Nephron (organoid): Measurements from ENCODE around the gene SACM1L.

Experiments used
- H3K27ac Mint-ChIP-seq, 3 experiments: 2 replicates each; pipeline ENCODE4 v1.8.0; 2020; ENCODE audit warnings: mixed read lengths in 3 of 3, mild to moderate bottlenecking in 2 of 3, moderate library complexity in 1 of 3
- H3K27me3 Mint-ChIP-seq: 2 replicates; pipeline ENCODE4 v1.8.0; 2021; ENCODE audit warnings: low read depth, mild to moderate bottlenecking, moderate library complexity, mixed read lengths
- H3K36me3 Mint-ChIP-seq: 2 replicates; pipeline ENCODE4 v1.8.0; 2020; ENCODE audit warnings: low read depth, mixed read lengths
- H3K4me1 Mint-ChIP-seq: 2 replicates; pipeline ENCODE4 v1.8.0; 2020; ENCODE audit warnings: mixed read lengths
- H3K4me3 Mint-ChIP-seq, 3 experiments: 2 replicates each; pipeline ENCODE4 v1.8.0; 2020; ENCODE audit warnings: mild to moderate bottlenecking in 3 of 3, mixed read lengths in 3 of 3, moderate library complexity in 2 of 3
- H3K9me3 Mint-ChIP-seq: 2 replicates; pipeline ENCODE4 v1.8.0; 2020; ENCODE audit warnings: mixed read lengths
- CTCF ChIP-seq, 3 experiments: fragments of 200-600 bp; sonication (generic); IDR thresholded peaks; one replicate each; pipeline ENCODE4 v1.5.0; 2021; ENCODE audit warnings: antibody characterized with exemption in 3 of 3; ENCODE audit not compliant: unreplicated experiment in 3 of 3

SACM1L gene

GRCh38 chr3:45660567-45660901 lies 28.7 kb upstream of the SACM1L start:
- no peak overlapping the region for H3K27ac Mint-ChIP-seq
- no peaks in the 10 kb centered on the region for H3K36me3 Mint-ChIP-seq
- H3K4me3 Mint-ChIP-seq, result no peak overlapping the region
- H3K27me3 Mint-ChIP-seq, result no peaks in the 10 kb centered on the region
- H3K4me1 Mint-ChIP-seq, result peaks cover 9% of the 10 kb centered on the region
- TF ChIP-seq CTCF (IDR thresholded peaks at IDR 0.05; ENCODE audit: unreplicated experiment in 3 of 3), result no peak
- no peaks in the 10 kb centered on the region for H3K9me3 Mint-ChIP-seq

- H3K4me1 Mint-ChIP-seq, result peaks cover 33% of the 10 kb centered on the region
- no peaks in the 10 kb centered on the region for H3K27me3 Mint-ChIP-seq
- no peak overlapping the region for H3K27ac Mint-ChIP-seq
- H3K36me3 Mint-ChIP-seq, result peaks cover 21% of the 10 kb centered on the region
- no peaks in the 10 kb centered on the region for H3K9me3 Mint-ChIP-seq
- TF ChIP-seq CTCF (IDR thresholded peaks at IDR 0.05; ENCODE audit: unreplicated experiment in 3 of 3), result no peak
- H3K4me3 Mint-ChIP-seq, result no peak overlapping the region
Observed at GRCh38 chr3:45664578-45664977, 24.6 kb upstream of the SACM1L start.

- peak; percentile 25 to 48 (median 48) for TF ChIP-seq CTCF (IDR thresholded peaks at IDR 0.05; ENCODE audit: unreplicated experiment in 3 of 3)
- Mint-ChIP-seq H3K4me3 (no peak overlapping the region), H3K36me3 (peaks cover 26% of the 10 kb centered on the region), H3K27ac (no peak overlapping the region), H3K9me3 (no peaks in the 10 kb centered on the region), H3K4me1 (peaks cover 32% of the 10 kb centered on the region), H3K27me3 (no peaks in the 10 kb centered on the region)
Observed at GRCh38 chr3:45665101-45665572, 24.1 kb upstream of the SACM1L start.

GRCh38 chr3:45666757-45667431 lies 22.3 kb upstream of the SACM1L start:
- peak overlapping the region; percentile 8 to 77 (median 40) for H3K27ac Mint-ChIP-seq
- peaks cover 46% of the 10 kb centered on the region for H3K4me1 Mint-ChIP-seq
- no peak overlapping the region for H3K4me3 Mint-ChIP-seq
- no peak for TF ChIP-seq CTCF (IDR thresholded peaks at IDR 0.05; ENCODE audit: unreplicated experiment in 3 of 3)
- no peaks in the 10 kb centered on the region for H3K9me3 Mint-ChIP-seq
- H3K36me3 Mint-ChIP-seq, result peaks cover 26% of the 10 kb centered on the region
- H3K27me3 Mint-ChIP-seq, result no peaks in the 10 kb centered on the region

- H3K4me1 Mint-ChIP-seq, result peaks cover 46% of the 10 kb centered on the region
- no peaks in the 10 kb centered on the region for H3K27me3 Mint-ChIP-seq
- TF ChIP-seq CTCF (IDR thresholded peaks at IDR 0.05; ENCODE audit: unreplicated experiment in 3 of 3), result no peak
- H3K4me3 Mint-ChIP-seq, result no peak overlapping the region
- H3K9me3 Mint-ChIP-seq, result no peaks in the 10 kb centered on the region
- H3K36me3 Mint-ChIP-seq, result peaks cover 30% of the 10 kb centered on the region
- H3K27ac Mint-ChIP-seq, result peak overlapping the region in 1 of 3 experiments; percentile 77
Observed at GRCh38 chr3:45667569-45667934, 21.6 kb upstream of the SACM1L start.

GRCh38 chr3:45670436-45670835 lies 18.8 kb upstream of the SACM1L start:
- no peak for TF ChIP-seq CTCF (IDR thresholded peaks at IDR 0.05; ENCODE audit: unreplicated experiment in 3 of 3)
- Mint-ChIP-seq H3K36me3 (peaks cover 50% of the 10 kb centered on the region), H3K27ac (peak overlapping the region in 2 of 3 experiments; percentile 83 to 84), H3K27me3 (no peaks in the 10 kb centered on the region), H3K4me1 (peaks cover 46% of the 10 kb centered on the region), H3K4me3 (no peak overlapping the region), H3K9me3 (no peaks in the 10 kb centered on the region)
